ENCODE measurements around the gene CHRNE.

The CHRNE gene

DNA sequence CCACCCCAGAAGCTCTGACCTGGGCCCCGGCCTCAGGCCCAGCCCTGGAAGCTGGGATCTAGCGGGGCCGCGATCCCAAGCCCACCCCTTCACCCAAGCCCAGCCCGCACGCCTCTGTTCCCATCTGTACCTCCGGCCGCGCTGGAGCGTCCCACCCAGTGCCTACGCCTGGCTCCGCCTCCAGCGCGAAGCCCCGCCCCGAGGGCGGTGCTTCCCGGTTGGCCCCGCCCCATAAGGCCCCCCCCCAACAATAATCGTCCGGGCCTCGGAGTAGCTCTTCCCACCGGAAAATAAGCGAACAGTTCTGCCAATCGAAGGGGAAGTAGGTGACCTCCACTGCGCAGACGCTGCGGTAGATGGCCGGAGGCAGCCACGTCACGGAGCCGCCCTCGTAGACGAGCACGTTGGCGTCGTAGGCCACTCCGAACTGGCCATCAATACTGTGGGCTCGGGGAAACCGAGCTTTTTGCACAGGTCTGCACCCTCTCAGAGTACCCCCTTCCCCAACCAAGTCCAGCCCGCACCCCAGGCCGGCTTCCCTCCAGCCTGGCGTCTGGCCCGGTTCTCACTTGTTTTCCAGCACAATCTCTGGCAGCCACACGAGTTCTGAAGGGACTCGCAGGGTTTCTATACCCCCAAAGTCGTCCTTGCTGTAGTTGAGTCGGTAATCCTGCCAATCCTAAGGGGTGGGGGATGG, 1.1 kb downstream of the CHRNE start:
- DNase-seq = no peak

DNA sequence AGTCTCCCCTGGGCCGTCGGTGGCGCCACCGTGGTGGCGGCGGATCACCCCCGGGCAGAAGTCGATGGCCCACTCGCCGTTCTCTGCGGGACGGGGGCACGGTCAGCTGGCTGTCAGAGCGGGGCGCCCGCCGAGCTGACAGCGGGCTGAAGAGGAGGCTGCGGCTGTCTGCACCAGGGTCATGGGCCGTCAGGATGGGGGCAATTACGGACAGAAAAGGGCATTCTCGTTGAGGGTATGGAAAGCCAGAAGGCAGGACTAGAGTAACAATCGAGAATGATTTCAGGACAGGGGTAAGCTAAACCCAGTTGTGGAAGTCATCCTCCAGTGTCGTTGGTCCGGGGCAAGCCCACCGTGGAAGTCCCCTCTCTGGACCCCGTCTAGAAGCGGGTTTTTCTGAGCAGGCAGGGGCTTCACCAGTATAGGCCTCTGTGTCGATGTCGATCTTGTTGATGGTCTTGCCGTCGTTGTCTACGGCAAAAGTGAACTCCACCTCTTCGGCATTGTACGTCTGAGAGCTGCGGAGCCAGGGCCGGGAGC, 1.7 kb downstream of the CHRNE start:
- DNase-seq = no peak

DNA sequence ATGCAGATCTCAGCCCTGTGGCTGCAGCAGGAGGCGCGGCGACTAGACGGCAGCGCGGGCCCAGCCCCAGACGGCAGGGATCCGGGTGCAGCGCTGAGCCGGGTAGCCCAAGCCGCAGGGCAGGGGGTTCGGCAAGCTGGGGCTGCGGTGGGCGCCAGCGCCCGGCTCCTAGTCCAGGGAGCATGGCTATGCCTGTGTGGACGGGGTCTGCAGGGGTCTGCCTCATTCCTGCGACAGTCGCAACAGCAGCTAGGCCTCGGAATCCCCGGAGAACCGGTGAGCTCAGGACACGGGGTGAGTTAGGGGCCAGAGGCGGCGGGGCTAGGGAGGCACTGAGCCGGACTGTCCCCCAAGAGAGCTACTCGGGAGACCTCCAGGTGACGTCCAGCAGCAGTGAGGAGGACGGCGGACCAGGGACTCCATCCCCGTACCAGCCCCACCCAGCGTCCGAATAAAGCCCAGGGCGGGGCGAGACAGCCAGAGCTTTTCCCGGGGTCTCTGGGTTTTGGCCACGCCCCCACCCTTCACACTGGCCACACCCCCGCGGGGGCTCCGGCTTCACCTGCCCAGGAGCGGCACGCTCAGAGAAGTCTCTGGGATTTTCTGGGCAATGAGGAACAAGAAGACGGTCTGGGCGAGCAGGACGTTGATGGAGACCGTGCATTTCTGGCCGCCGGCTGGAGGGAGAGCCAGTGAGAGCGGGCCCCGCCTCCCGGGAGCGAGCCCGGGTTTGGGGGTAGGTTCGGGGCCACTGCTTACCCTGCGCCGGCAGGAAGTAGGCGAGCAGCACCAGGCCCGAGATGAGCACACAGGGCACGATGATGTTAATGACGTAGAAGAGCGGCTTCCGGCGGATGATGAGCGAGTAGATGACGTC, 2.4 kb downstream of the CHRNE start:
- no peak for DNase-seq

DNA sequence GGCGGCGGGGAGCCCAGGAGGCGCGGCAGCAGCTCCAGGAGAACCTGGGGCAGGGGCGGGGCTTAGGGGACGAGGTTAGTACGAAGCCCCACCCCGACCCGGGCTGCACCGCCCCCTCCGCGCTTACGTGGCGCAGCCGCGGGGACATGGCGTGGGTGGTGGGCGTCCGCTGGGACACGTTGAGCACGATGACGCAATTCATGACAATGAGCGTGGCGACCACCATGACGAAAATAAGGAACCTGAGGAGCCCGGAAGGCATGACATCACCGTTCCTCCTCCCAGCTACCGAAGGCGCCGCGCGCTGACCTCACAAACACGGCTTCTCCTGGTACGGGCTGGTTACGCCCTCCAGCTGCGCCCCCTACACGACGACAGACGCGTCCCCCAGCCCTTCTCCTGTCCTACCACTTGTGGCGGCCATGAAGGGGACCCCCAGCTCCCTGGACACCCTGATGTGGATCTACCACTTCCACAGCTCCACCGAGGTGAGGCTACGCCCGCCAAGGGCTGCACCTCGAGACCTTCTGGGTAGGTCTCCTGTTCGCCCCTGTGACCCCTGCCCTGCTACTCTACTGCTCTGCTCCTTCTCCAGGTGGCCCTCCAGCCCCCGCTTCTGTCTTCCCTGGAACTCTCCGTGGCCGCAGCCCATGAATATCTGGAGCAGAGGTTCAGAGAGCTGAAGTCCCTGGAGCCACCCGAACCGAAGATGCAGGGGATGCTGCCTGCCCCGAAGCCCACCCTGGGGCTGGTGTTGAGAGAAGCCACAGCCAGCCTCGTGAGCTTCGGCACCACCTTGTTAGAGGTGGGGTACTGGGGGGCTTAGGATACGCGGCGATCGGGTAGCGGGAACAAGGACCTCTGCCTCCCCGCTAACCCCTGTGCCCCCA, 3.3 kb downstream of the CHRNE start, which contains the start of gene C17orf107:
Gene C17orf107, plus strand, starts transcription at position 196 of the 890 bp plus-strand sequence. Its CDS starts 227 bp downstream, at position 423.
- DNase-seq = no peak

DNA sequence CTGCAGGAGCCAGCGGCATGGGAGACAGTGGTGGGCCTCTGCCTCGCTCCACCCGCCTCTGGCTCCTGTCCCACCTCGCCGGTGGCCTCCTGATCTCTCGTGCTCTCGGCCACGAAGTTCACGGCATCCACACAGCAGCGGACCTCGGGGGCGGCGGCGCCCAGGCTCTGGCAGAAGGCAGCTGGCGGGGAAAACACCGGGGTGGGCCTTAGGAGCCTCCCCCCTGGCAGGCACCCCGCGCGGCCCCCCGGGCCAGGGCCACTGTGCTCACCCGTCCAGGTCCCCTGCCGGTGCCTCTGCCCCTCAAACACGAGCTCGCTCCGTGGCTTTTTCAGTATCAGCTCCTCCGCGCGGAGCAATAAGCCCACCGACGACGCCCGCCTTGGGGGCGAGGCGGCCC, 4.0 kb downstream of the CHRNE start:
- DNase-seq = no peak

DNA sequence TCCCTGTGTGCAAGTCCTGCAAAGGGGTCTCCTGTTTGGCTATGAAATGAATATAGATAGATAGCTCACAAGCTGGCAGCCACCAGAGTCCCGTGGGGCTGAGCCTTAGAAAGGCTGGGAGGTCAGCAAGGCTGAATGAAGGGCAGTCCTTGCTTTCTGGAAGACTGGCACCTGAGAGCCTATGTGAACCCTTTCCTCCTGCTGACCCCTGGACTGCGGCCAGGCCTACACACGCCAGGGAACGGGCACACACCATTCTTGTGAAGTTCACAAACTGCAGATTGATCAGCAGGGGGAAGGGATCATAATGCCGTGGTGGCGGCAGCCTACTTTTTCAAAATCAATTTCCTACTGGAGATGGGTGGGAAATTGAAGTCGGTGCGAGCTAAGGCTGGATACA, 4.5 kb downstream of the CHRNE start:
- no peak for DNase-seq

DNA sequence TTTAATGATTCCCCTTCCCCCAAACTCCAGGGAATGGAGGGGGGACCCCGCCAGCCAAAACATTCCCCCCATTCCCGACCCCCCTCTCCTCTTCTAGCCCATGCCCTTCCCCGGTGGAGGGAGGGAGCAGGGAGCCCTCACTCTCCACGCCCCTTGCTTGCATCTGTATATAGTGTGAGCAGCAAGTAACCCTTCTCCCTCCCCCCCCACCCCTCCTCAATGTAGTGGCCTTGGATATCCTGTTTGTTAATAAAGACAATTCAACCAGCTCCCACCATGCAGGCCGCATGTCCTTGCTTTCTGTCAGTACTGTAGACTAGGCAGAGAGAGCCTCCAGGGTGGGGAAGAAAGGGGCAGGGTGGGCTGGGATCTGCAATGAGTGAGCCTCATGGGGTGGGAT, 5.1 kb downstream of the CHRNE start:
- no peak for DNase-seq

DNA sequence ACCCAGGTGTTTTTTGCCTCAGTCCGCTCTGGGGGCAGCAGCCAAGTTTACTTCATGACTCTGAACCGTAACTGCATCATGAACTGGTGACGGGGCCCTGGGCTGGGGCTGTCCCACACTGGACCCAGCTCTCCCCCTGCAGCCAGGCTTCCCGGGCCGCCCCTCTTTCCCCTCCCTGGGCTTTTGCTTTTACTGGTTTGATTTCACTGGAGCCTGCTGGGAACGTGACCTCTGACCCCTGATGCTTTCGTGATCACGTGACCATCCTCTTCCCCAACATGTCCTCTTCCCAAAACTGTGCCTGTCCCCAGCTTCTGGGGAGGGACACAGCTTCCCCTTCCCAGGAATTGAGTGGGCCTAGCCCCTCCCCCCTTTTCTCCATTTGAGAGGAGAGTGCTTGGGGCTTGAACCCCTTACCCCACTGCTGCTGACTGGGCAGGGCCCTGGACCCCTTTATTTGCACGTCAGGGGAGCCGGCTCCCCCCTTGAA, 5.7 kb downstream of the CHRNE start:
- DNase-seq = no peak

DNA sequence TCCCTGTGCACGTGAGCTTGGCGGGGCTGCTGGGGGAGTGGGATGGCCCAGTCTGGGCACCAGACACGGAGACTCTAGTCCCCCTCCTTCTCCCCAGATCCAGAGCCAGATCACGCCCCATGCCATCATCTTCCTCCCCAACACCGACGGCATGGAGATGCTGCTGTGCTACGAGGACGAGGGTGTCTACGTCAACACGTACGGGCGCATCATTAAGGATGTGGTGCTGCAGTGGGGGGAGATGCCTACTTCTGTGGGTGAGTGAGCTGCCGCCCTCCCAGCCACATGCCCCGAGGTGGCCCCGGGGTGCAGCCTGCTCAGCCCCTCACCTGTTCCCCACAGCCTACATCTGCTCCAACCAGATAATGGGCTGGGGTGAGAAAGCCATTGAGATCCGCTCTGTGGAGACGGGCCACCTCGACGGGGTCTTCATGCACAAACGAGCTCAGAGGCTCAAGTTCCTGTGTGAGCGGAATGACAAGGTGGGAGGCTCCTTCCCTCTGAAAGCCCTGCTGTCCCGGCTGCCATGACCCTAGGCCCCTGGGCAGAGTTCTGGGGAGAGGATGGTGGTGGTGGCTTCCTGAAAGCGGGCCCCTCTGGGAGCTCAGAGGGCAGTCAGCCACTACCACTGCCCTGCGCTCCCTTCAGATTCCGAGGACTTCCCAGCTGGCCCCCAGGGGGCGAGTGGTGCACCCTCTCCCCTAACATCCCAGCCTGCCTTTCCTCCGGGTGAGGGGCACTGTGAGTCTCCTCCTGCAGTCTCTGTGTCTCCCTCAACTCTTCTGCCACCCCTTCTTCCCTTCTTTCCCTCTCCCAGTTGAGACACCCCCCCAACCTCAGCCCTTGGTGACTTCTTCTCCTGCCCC, 6.3 kb downstream of the CHRNE start:
- no peak for DNase-seq

DNA sequence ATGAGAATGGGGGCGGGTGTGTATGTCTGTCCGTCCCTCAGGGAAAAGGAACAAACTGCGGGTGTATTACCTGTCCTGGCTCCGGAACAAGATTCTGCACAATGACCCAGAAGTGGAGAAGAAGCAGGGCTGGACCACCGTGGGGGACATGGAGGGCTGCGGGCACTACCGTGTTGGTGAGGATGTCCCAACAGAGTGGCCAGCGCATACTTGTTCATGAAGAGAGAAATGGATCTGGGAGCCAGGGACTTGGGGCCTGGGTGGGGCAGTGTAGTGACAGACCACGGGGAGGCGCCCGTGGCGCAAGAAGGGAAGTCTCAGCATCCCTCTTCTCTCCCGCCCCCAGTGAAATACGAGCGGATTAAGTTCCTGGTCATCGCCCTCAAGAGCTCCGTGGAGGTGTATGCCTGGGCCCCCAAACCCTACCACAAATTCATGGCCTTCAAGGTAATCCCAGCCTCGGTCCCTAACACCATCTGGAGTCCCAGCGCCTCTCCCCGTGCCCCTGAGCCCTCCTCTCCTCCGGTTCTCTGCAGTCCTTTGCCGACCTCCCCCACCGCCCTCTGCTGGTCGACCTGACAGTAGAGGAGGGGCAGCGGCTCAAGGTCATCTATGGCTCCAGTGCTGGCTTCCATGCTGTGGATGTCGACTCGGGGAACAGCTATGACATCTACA, 7.1 kb downstream of the CHRNE start:
- peak in 1 of 2 experiments; percentile 7 for DNase-seq

DNA sequence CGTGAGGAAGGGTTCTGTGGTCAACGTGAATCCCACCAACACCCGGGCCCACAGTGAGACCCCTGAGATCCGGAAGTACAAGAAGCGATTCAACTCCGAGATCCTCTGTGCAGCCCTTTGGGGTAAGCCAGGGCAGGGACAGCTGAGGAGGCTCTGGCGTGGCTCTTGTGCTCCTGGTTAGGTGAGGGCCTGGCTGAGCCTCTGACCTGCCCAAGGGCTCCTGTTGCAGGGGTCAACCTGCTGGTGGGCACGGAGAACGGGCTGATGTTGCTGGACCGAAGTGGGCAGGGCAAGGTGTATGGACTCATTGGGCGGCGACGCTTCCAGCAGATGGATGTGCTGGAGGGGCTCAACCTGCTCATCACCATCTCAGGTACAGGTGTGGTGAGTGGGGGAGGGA, 7.8 kb downstream of the CHRNE start:
- DNase-seq = no peak

DNA sequence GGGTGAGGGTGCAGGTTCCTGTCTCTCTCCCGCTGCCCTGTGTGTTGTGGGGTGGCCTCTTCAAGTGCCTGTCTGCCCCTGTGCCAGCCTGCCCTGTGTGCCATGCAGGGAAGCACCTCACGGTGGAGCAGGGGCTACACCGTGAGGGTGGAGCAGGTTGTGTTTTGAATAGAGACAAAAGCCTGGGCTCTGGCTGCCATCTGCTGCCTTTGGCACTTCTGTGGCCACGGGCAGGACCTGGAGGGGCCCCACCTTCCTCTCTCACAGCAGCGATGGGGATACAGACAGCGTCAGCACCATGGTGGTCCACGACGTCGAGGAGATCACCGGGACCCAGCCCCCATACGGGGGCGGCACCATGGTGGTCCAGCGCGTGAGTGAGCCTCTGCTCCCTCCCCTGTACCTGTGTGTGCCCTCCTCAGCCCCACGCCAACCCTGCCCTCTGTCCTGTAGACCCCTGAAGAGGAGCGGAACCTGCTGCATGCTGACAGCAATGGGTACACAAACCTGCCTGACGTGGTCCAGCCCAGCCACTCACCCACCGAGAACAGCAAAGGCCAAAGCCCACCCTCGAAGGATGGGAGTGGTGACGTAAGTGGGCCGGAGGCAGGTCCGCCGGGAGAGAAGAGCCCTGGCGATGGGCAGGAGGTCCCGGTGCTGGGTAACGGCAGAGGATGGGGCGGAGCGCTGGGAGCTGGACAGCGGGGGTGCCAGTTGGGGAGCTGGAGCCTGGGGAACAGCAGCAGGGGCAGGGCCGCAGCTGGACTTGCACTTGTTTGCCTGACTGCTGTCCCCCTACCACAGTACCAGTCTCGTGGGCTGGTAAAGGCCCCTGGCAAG, 9.0 kb downstream of the CHRNE start:
- DNase-seq = peak in 1 of 2 experiments; percentile 16

DNA sequence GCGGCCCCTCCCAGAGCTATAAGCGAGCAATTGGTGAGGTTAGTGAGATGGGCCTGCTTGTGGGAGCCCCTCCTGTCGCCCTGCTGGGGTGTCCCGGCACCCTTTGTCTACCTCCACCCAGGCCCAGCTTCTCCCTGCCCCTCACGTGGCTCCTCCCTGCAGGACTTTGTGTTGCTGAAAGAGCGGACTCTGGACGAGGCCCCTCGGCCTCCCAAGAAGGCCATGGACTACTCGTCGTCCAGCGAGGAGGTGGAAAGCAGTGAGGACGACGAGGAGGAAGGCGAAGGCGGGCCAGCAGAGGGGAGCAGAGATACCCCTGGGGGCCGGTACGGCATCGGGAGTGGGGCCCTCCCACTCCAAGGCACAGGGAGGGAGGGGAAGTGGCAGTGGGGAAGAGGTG, 9.6 kb downstream of the CHRNE start:
- no peak for DNase-seq

DNA sequence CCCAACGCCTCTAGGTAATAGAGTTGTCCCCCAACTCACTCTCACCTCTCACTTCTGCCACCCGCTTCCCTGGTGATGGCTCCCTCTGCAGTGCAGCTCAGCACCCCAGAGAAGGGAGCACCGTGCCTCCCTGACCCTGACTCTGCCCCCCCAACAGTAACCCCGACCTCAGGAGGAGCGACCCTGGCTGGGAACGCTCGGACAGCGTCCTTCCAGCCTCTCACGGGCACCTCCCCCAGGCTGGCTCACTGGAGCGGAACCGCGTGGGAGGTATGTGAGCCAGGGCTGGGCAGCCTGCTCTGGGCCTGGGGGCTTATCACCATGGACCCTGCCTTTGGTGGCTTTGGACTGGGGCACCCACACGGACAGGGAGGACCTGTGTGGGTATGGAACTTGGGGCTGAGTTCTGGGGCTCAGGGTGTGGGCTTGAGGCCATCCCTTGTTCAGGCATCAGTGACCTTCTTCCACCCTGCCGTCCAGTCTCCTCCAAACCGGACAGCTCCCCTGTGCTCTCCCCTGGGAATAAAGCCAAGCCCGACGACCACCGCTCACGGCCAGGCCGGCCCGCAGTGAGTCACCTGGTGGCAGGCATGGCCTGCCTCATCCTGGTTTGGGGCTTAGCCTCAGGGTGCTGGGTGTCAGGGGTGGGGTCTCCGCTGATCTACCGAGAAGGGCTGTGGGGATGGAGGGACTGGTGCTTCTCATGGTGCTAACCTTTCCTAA, 10.2 kb downstream of the CHRNE start:
- DNase-seq = no peak

DNA sequence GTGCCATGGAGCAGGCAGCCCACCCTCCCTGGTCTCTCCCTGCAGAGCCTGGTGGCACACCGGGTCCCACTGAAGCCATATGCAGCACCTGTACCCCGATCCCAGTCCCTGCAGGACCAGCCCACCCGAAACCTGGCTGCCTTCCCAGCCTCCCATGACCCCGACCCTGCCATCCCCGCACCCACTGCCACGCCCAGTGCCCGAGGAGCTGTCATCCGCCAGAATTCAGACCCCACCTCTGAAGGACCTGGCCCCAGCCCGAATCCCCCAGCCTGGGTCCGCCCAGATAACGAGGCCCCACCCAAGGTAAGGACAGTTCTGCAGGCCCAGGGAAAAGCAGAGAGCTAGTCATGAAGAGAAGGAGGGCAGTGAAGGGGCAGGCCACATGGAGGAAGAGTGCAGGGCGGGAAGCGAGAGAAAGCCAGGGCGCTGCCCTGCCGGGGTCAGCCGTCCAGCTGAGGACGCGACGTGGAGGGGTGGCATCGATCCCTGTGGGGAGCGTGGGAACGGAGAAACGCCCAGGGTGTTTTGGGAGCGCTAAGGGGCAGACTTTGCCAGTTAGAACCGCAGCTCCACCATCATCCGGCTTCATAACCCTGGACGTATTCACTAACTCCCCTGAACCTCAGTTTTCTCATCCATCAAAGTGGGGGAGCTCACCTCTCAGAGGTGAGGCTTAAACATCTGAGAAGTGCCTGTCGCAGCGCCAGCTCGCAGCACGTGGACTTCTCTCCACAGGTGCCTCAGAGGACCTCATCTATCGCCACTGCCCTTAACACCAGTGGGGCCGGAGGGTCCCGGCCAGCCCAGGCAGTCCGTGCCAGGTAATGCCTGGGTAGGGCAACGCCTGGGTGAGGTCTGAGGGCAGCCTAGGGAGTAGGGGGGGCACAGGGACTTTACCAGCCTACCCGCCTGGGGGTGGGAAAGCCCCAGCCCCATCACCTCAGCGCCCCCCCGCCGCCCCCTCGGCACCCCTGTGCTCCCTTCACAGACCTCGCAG, 11.2 kb downstream of the CHRNE start:
- no peak for DNase-seq

DNA sequence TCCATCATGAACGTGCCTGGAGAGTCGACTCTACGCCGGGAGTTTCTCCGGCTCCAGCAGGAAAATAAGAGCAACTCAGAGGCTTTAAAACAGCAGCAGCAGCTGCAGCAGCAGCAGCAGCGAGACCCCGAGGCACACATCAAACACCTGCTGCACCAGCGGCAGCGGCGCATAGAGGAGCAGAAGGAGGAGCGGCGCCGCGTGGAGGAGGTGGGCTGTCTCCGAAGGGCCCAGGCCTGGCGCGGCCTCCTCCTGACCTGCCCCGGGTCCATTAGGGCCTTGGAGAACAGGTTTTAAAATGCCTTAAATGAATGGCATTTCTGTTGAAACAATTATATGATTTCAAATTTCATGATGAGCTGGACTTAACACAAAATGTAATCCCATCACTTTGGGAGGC, 15.3 kb downstream of the CHRNE start:
- DNase-seq = no peak

DNA sequence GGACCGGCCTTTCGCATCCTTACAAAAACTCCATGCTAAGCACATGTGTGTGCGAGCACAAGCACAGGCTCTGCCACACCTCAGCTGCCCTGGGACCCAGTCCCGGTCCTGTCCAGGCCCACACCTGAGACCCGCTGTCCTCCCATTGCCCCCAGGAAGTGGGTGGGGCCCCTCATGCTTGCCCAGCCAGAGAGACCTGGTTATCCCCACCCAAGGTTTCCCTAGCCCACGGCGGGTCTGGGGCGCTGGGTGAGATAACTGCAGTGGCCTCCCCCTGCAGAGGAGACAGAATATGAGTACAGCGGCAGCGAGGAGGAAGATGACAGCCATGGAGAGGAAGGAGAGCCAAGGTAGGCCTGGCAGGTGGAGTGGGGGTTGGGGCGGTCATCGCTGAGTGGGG, 16.1 kb downstream of the CHRNE start:
- DNase-seq = no peak

DNA sequence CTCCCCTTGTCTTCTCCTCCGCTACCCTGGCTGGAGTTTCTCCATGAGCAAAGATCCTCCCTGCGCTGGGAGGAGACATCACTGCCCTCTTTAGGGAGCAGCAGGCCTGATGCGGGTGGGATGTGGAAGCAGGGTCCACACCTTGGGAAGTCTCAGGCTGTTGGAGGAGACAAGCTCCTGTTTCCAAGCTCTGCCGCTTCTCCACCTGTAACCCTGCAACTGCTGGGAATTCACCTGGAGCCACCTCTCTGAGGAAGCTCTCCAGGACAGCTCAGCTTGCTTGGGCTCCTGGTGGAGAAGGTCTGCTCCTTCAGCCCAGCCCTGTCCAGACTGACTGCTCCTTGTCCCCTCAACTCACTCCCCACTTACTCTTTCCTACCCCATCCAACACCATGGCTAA, 18.4 kb downstream of the CHRNE start:
- no peak for DNase-seq
